TTC549 (cell line): ENCODE measurements around the gene SERTAD3.

Experiments
- FAIRE-seq: peaks from 2 replicates; lab custom pipeline; 2012; peaks lifted over from hg19 to GRCh38; lab: Jason Lieb, UNC

SERTAD3 gene

DNA sequence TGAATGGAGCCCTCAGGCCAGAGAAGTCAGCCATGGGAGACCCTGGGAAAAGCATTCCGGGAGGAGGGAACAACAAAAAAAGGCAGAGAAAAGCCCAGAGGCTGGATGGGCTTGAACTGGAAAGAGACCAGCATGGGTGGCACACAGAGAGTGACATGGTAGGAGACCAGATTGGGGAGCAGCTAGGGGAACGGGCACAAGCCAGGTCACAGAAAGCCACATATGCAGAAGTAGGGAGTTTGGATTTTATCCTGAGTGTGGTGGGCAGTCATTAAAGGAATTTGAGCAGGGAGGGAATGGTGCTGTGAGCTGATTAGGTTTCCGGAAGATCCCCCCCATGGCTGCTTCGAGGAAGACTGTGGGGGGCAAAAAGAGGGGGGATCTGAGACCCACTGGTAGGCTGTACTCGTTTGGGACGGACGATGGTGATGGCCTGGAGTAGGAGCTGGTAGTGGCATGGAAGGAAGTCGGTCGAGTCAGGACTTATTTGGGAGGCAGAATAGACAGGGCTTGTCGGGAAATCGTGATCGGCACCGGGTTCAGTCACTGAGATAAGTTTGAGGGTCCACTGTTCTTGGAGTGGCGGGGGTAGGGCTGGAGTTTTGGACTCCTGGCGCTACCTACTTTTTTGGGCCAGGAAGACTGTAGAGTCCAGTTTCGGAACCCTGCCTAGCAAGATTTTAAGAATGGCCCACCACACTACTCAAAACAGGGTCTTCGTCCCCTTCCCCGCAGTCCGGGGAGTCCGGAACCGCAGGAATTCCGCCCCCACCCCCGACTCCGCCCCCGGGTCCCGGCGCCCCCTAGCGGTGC lies 19.3 kb downstream of the SERTAD3 start:
- FAIRE-seq, result no peak

DNA sequence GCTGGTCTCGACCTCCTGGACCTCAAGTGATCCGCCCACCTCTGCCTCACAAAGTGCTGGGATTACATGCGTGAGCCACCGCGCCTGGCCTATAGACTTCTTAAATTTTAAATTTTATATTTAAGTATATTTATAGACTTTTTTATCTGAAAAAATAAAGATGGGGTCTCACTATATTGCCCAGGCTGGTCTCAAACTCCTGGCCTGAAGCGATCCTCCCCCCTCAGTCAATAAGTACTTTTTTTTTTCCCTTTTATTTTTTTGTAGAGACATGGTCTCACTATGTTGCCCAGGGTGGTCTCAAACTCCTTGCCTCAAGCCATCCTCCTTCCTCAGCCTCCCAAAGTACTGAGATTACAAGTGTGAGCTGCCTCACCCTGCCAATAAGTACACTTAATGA lies 20.2 kb downstream of the SERTAD3 start:
- no peak for FAIRE-seq

DNA sequence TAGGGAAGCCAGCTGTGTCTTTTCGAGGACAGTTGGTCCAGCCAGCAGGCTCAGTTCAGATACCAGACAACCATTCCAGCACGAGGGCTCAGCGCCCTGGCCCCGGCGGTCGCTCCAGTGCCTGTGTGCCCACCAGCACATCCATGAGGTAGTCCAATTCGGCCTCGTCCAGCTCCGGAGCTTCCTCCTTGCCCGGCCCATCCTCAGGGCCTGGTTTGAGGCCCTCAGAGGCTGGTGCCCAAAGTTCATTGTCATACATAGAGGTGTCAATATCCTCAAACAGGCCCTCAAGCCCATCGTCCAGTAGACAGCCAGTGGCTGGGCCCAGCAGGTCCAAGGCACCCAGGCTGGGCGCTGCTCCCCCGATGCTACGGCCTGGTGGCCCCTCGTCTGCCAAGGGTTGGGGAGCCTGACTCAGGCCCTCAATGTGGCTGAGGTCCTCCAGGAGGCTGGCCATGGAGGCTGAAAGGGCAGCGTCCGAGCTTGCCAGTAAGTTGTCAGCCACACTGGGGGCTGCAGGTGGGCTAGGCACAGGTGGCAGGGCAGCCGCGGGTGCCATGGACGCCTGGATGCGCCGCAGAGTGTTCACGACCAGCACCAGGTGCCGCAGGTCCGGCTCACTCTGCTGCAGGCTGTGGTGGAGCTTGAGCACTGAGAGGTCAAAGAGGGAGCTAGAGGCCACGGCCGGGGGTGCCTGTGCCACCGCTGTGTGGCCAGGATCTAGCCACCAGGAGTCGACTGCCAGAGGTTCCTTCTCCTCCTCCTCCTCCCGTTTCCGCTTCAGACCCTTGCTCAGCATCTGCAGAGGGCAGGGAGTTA lies 21.2 kb downstream of the SERTAD3 start:
- no peak for FAIRE-seq

DNA sequence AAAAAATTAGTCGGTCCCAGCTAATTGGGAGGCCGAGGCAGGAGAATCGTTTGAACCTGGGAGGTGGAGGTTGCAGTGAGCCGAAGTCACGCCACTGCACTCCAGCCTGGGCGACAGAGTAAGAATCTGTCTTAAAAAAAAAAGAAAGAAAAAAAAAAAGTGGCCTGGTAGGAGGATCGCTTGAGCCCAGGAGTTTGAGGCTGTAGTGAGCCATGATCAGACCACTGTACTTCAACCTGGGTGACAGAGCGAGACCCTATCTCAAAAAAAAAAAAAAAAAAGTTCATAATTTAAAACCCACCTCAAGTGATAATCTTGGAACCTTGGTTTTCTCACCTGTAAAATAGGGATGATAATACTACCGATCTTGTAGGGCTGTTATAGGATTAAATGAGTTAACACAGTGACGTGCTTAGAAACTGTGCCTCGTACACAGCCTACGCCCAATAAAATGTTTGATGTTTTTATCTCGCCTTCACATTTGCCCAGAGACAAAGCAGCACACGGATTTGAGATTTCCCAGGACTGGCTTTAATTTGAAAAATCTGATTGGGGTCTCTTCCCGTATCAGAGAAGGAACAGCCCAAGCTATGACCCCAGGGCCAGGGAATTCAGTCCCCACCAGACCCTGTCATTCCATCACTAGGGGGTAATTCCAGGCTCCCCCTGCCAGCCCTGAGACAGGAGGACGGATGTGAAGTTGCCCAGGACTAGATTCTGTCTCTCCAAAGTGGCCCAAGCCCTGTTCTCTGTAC lies 22.0 kb downstream of the SERTAD3 start:
- no peak for FAIRE-seq

DNA sequence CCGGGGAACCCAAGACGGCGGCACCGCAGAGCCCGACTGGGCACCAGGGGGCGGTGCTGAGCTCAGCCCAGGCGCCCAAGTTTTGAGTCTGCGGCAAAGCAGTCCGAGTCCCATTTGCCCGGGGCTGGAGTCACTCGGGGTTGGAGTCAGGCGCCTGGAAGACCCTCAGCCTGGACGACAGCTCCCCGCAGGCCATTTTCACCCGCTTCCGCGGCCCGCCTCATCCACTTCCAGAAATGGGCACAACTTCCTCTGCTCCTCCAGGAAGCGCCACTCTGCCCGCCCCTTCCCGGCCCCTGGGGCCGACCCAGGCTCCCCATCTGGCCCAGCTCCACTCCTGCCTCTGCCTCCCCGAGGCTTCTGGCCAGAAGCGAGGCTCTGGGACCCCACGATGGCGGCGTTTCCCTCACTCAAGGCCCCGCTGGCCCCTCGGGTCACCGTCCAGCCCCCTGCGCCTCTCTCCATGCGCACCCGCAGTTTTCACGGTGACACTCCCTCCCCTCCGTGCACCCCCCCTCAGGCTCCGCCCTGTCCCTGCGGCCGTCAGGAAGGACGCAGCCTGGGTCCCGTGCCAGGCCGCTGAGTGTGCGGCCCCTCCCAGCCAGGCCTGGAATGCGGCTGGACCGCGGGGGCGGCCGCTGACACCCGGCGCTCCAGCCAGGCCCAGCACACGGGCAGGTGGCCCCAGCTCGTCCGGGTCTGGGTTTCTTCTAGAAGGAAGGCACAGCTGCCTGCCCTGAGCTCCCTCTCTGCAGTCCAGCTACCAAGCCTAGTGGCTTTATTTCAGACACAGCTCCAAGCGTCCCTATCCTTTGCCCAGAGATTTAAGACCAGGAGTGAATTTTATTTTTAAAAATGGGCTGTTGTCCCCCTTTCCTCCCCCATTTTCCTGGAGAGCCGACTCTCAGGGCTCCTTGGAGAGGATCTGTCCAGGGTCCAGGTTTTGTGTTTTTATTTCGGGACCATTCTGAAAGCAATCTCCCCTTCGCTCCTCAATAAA lies 23.1 kb downstream of the SERTAD3 start:
- no peak for FAIRE-seq

DNA sequence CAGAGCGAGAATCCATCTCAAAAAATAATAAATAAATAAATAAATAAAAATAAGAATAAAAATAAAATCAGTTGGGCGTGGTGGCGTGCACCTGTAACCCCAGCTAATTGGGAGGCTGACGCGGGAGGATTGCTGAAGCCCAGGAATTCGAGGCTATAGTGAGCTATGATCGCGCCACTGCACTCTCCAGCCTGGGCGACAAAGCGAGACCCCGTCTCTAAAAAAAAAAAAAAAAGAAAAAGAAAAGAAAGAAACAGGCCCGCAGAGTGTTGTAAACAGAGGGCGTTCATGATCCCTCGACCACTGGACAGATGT lies 23.7 kb downstream of the SERTAD3 start:
- no peak for FAIRE-seq

DNA sequence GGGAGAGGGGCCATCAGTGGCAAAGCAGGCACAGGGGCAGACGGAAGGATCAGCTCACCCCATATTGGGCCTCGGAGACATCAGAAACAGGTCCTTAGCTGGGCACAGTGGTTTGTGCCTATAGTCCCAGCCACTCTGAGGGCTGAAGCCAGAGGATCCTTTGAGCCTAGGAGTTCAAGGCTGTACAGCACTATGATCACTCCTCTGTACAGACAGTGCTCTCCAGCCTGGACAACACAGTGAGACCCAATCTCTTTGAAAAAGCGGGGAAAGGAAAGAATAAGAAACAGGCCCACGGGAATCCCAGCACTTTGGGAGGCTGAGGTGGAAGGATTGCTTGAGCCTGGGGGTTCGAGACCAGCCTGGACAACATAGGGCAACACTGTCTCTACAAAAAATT lies 24.4 kb downstream of the SERTAD3 start:
- no peak for FAIRE-seq

DNA sequence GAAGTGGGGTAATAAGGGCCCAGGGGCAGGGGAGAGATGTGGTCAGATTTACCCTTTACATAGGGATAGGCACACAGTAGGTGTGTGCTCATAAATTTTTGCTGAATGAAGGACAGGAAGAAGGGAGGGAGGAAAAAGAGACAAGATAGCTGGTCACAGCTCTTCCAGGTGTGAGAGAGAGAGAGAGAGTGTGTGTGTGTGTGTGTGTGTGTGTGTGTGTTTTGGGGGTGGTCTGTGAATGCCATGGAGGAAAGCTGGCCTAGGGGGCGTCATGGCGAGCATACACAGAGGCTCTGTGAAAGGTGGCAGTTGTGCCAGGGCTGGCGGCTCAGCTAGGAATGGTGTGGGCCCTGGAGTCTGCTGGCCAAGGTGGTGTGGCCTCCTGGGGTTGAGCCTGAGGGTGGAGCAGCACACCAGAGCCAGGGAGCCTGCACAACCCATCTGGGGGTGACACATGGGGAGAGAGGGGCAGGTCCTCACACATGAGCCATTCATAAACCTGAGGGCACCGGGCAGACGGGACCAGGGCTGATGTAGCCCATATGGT lies 25.0 kb downstream of the SERTAD3 start:
- FAIRE-seq, result no peak

DNA sequence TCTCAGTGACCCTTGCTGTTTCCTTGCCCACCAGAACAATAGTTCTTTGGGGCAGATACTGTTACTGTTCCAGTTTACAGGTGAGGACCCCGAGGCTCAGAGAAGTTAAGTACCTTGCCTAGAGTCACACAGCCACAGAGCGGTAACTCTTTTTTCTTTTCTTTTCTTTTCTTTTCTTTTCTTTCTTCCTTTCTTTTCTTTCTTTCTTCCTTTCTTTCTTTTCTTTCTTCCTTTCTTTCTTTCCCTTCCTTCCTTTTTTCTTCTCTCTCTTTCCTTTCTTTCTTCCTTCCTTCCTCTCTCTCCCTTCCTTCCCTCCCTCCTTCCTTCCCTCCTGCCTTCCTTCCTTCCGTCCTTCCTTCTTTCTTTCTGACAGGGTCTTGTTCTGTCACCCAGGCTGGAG lies 26.1 kb downstream of the SERTAD3 start:
- FAIRE-seq, result no peak

DNA sequence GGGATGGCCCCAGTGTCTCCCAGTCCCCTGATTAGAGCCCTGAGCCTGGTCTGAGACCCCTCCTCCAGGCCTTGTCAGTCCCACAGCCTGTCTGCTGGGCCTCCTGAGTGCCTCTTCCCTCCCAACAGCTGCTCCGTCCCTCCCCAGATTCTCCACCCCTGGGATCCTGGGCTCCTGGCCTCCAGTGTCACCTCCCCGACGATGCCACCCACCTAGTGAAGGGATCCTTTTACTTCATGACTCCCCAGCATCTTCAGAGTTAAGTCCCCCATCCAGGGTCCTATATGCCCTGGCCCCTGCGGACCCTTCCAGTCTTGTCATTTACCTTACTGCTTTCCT lies 26.5 kb downstream of the SERTAD3 start:
- FAIRE-seq, result no peak

DNA sequence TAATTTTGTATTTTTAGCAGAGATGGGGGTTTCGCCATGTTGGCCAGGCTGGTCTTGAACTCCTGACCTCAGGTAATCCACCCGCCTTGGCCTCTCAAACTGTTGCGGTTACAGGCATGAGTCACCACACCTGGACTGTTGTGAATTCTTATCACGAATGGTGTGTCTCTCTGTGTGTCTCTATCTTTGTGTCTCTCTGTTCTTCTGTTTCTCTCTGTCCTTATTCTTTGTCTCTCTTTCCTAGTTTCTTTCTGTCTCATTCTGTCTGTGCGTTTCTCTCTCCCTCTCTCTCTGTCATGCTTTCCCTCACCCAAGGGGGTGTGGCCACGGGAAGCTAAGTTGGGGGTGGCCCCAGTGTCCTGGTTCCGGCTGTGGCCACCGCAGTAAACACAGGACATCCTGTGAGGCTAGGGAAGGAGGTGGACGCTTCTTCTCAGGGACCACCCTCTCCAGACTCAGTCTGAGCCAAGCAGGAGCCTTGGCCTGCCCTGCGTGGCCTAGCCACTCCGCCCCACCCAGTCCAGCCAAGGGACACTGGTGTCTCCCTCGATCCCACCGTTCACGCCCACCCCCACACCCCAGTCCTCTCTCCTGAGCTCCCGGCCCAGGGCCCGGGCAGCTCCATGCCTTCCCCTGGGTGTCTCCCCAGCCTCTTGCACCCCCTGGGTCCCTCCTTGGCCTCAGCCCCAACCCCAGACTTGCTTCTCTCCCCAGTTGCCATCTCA lies 27.1 kb downstream of the SERTAD3 start:
- FAIRE-seq, result peak; percentile 63

DNA sequence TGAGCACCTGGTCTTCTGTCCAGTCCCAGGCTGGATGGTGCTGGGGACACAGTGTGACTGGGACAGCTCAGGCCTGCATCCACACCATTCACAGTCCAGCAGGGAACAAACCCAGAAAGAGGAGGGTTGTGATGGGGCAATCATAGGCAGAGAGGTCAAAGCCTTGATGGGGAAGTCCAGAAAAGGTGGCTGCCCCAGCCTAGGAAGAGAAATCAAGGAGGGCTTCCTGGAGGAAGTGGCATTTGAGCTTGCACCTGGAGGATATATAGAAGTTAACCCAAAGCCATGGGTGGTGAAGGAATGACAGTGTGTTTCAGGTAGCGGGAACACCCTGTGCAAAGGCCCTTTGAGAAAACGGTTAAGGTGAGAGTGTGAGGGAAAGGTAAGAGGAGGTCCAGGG lies 28.4 kb downstream of the SERTAD3 start:
- no peak for FAIRE-seq

DNA sequence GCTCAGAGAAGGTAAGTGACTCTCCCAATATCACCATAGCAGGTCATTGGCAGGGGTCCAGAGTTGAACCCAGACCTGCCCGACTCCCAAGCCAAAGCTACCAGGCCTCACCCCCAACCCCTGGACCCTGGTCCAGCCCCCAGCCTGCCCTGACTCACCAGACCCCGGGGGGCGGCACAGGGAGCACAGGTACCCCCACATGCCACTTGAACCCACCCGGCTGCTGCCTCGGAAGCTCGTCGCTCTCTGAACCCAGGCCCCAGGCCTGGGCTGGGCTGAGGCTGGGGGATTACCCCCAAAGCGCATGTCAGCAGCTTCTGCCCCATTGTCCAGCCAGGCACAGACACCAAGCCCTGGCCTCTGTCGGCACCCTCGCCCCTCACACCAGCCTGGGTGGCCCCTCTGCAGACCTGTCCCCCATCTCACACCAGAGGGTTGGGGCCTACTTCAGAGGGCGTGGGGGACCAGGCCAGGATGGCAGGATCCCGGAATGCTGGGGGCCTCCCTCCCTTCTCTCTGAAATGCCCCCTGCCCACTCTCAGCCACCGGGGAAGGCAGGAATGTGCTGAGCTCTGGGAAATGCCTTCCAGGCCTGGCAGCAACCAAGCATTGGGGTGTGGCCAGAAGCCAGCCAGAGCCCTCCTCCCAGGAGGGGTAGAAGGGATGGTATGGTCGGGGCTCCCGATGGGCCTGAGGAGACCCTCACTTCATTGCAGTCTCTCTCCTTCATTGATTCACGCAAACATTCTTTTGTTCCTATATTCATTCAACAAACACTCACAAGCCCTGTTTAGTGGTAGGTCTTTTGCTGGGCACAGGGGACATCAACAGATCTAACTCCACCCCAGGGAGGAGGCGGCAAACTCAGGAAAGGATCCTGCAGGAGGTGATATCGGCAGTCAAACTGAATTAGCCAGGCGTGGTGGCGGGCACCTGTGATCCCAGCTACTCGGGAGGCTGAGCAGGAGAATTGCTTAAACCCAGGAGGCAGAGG lies 29.3 kb downstream of the SERTAD3 start:
- no peak for FAIRE-seq

DNA sequence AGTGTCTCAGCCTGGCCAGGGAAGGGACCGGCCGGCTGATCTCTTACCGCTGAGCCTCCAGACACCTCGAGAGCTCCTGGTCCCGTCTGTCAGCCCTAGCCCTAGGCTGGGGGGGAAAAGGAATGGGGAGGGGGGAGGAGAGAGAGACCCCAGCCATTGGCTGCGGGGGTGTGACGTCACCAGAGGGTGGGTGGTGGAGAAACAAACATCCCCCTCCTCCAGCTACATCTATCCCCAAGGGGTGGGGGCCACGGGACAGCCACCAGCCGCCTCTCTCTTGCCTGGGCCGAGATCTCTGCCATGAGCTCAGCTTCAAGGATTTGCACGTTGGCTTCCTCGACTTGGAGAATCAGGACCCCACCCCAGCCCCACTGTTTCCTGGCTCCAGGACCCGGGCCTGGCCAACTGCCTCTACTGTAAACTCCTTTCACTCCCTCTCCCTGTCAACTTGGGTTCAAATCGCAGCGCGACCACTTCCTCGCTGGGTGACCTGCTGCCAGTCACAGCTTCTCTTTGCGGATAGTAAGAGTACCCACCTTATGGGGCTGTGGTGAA lies 30.8 kb downstream of the SERTAD3 start, which contains the start of gene PRX:
PRX (minus strand) TSS at position 88 of the 555 bp plus-strand sequence. CDS start 5,446 bp downstream, outside the sequence.
- no peak for FAIRE-seq

DNA sequence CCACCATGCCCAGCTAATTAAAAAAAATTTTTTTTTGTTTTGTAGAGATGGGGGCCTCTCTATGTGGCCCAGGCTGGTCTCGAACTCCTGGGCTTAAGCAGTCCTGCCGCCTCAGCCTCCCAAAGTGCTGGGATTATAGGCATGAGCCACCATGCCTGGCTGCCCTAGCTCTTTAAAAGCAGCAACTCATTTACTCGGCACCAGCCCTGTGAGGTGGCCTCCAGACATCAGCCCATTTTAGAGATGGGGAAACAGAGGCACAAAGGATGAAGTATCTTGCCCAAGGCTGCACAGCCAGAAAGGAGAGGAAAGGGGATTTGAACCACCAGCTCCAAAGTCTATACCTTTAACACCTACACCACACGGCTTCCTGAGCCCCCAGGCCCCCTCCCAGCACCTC lies 31.3 kb downstream of the SERTAD3 start:
- no peak for FAIRE-seq

DNA sequence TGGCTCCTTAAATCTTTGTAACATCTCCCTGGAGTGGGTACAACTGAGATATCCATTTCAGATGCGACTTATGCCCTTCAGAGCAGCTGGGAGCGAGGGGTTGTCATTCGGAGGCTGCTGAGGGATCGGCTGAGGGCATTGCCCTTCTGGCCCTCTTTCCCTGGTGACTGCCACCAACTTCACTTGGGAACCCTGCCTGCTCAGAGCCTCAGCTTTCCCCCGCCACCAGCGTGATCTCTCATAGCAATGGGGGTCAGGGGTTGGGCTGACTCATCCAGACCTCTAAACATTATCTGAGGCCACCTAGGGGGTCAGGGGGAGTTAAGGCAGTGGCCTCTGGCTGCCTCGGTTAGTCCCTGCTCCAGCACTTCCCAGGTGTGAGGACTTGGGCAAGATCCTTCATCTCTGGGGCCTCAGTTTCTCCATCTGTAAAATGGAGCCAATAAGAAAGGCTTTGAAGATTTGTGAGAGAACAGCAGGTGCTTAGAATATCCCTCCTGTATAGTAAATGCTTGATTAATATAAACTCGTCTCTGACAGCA lies 32.1 kb downstream of the SERTAD3 start:
- FAIRE-seq, result no peak

DNA sequence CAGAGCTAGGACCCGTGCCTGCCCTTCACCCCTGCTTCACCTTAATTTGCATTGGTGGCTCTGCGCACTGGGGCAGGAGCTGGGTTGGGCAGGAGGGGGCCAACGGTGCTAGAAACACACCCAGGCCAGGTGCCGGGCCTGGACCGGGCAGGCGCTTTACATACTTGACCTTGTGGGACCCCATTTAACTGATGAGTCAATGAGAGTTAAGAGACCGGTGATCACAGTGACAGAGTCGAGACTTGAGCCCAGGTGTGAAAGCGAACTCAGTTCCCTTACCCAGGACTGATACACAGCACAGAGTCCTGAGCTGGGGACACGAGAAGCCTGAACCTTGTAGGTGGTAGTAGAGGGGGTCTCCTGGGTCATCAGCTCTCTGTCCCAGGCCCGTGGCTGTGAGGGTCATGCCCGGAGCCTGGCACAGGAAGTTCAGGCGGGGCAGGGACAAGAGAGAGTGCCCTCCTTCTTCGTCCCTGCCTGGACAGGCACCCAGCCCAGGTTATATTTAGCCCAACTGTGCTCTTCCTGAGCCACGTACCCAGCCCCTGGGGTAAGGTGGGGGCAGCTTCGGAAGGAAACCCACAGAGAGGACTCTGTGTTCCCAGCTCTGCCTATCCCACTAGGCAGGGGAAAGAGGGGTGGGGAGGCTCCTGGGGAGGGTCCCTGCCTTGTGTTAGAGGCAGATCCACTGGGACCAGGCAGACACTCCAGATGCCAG lies 32.9 kb downstream of the SERTAD3 start:
- no peak for FAIRE-seq

DNA sequence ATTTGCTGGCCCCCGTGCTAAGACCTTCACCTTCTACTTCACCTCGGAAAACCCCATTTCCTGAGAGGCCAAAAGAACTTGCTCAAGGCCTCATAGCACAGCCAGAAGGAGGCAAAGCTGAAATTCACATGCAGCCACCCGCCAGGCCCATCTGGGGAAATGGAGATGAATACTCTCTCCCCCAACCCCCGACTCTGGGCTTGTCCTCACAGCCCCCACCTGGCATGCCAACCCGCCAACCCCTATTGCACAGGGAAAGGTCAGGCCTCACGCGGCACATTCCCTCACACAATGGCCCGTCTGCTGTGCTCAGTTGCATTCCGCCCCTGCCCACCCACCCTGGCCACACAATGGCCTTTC lies 34.1 kb downstream of the SERTAD3 start:
- FAIRE-seq, result no peak
